Astrocyte (in vitro differentiated cells and primary cell): ENCODE data around the gene PPFIA3. TPM values are rescaled to one million over a fixed set of nuclear protein-coding genes. Genes with fewer than 3 reads are reported as not detected.

ENCODE experiments used
- DNase-seq: peaks from one replicate; pipeline ENCODE4 v3.0.0-alpha.2; 2010; ENCODE audit warnings: low read depth
- FAIRE-seq: peaks from 2 replicates; lab custom pipeline; 2011; peaks lifted over from hg19 to GRCh38; lab: Jason Lieb, UNC
- H2AFZ ChIP-seq: 2 replicates; pipeline ENCODE4 v1.6.0; 2012; ENCODE audit warnings: low read depth, low read length, inconsistent platforms
- H3K27ac ChIP-seq: 2 replicates; pipeline ENCODE4 v1.5.1; 2011; ENCODE audit warnings: low read depth, low read length, inconsistent platforms
- H3K27me3 ChIP-seq: 2 replicates; pipeline ENCODE4 v1.6.0; 2011; ENCODE audit warnings: low read length, inconsistent platforms; ENCODE audit not compliant: insufficient read depth
- H3K36me3 ChIP-seq: 2 replicates; pipeline ENCODE4 v1.5.1; 2011; ENCODE audit warnings: low read length, inconsistent platforms; ENCODE audit not compliant: insufficient read depth
- H3K4me1 ChIP-seq: 2 replicates; pipeline ENCODE4 v1.5.1; 2011; ENCODE audit warnings: low read length, inconsistent platforms; ENCODE audit not compliant: insufficient read depth
- H3K4me2 ChIP-seq: 2 replicates; pipeline ENCODE4 v1.6.0; 2012; ENCODE audit warnings: low read length, inconsistent platforms
- H3K4me3 ChIP-seq: 2 replicates; pipeline ENCODE4 v1.5.1; 2011; ENCODE audit warnings: low read depth, mild to moderate bottlenecking, low read length, inconsistent platforms; ENCODE audit not compliant: insufficient read depth
- H3K79me2 ChIP-seq: 2 replicates; pipeline ENCODE4 v1.6.0; 2012; ENCODE audit warnings: mild to moderate bottlenecking, low read length, inconsistent platforms; ENCODE audit not compliant: insufficient read depth
- H3K9ac ChIP-seq: 2 replicates; pipeline ENCODE4 v1.6.0; 2012; ENCODE audit warnings: mild to moderate bottlenecking, low read length, inconsistent platforms
- H3K9me3 ChIP-seq: 2 replicates; pipeline ENCODE4 v1.5.1; 2012; ENCODE audit warnings: low read depth, mild to moderate bottlenecking, low read length, inconsistent platforms; ENCODE audit not compliant: insufficient read depth
- H4K20me1 ChIP-seq: 2 replicates; pipeline ENCODE4 v1.6.0; 2012; ENCODE audit warnings: low read length, inconsistent platforms; ENCODE audit not compliant: insufficient read depth
- H3K27ac Mint-ChIP-seq: one replicate; pipeline ENCODE4 v1.8.0; 2021; ENCODE audit warnings: mild to moderate bottlenecking, mixed read lengths; ENCODE audit not compliant: unreplicated experiment
- H3K27me3 Mint-ChIP-seq: one replicate; pipeline ENCODE4 v1.8.0; 2021; ENCODE audit warnings: low read depth, mixed read lengths; ENCODE audit not compliant: unreplicated experiment
- H3K36me3 Mint-ChIP-seq: one replicate; pipeline ENCODE4 v1.8.0; 2021; ENCODE audit warnings: low read depth, mixed read lengths; ENCODE audit not compliant: unreplicated experiment
- H3K4me1 Mint-ChIP-seq: one replicate; pipeline ENCODE4 v1.8.0; 2021; ENCODE audit warnings: low read depth, mixed read lengths; ENCODE audit not compliant: unreplicated experiment
- H3K4me3 Mint-ChIP-seq: one replicate; pipeline ENCODE4 v1.8.0; 2021; ENCODE audit warnings: mild to moderate bottlenecking, moderate library complexity, mixed read lengths; ENCODE audit not compliant: unreplicated experiment
- H3K9me3 Mint-ChIP-seq: one replicate; pipeline ENCODE4 v1.8.0; 2021; ENCODE audit warnings: mild to moderate bottlenecking, mixed read lengths; ENCODE audit not compliant: unreplicated experiment
- CTCF ChIP-seq: IDR thresholded peaks from 2 replicates; pipeline ENCODE4 v1.5.1; 2011; ENCODE audit warnings: low read depth, mild to moderate bottlenecking, inconsistent platforms, low read length, moderate library complexity; ENCODE audit not compliant: insufficient read depth
- EZH2 ChIP-seq: IDR thresholded peaks from 2 replicates; pipeline ENCODE4 v1.6.1; 2012; ENCODE audit warnings: mild to moderate bottlenecking, low read length, inconsistent platforms; ENCODE audit not compliant: insufficient read depth
- total RNA-seq: library from RNA; stranded (reverse); gene quantifications from 2 replicates; pipeline ENCODE4 v1.2.1, GENCODE V29; 2021

PPFIA3 gene
- total RNA-seq, 1 donor from 2014 or later = 9.2 TPM

DNA sequence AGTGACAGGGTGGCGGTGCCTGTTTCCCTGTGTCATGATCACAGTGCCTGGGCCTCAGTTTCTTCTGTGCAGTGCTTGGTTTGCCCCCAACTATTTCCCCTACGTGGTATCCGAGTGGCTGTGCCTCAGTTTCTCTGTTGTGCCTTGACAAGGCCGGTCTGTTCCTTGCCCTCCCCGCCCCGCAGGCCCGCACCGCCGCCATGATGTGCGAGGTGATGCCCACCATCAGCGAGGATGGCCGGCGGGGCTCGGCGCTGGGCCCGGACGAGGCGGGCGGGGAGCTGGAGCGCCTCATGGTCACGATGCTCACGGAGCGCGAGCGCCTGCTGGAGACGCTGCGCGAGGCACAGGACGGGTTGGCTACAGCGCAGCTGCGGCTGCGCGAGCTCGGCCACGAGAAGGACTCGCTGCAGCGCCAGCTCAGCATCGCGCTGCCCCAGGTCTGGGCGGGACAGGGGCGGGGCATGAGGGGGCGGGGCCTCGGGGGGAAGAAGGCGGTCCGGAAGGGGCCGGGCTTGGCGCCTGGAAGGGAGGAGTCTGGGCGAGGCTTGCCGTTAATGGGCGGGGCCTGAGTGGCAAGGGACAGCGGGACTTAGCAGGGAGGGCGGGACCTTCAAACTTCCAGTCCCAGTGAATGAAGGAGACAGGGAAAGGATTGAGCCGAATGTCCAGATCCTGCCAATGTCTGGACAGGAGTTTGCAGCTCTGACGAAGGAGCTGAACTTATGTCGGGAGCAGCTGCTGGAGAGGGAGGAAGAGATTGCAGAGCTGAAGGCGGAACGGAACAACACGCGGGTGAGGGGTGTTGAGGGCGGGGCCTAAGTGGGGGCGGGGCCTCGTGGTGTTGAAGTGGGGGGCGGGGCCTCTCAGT lies 8.6 kb downstream of the PPFIA3 start:
- no peak for TF ChIP-seq CTCF
- no peak for TF ChIP-seq EZH2
- Histone ChIP-seq H3K9me3 (no peaks in the 10 kb centered on the region), H3K27me3 (peaks cover 3% of the 10 kb centered on the region), H2AFZ (peak overlapping the region; percentile 95), H3K36me3 (no peaks in the 10 kb centered on the region), H4K20me1 (no peaks in the 10 kb centered on the region), H3K4me1 (peaks cover 4% of the 10 kb centered on the region), H3K79me2 (no peaks in the 10 kb centered on the region), H3K27ac (peak overlapping the region; percentile 19), H3K4me3 (peak overlapping the region; percentile 47), H3K4me2 (peak overlapping the region; percentile 85), H3K9ac (peak overlapping the region; percentile 48)
- Mint-ChIP-seq H3K27ac (no peak overlapping the region), H3K27me3 (peaks cover 9% of the 10 kb centered on the region), H3K36me3 (peaks cover 15% of the 10 kb centered on the region), H3K9me3 (peaks cover 3% of the 10 kb centered on the region), H3K4me3 (peak overlapping the region; percentile 77), H3K4me1 (peaks cover 5% of the 10 kb centered on the region)
- DNase-seq (peak; percentile 86), FAIRE-seq (peak; percentile 65)

DNA sequence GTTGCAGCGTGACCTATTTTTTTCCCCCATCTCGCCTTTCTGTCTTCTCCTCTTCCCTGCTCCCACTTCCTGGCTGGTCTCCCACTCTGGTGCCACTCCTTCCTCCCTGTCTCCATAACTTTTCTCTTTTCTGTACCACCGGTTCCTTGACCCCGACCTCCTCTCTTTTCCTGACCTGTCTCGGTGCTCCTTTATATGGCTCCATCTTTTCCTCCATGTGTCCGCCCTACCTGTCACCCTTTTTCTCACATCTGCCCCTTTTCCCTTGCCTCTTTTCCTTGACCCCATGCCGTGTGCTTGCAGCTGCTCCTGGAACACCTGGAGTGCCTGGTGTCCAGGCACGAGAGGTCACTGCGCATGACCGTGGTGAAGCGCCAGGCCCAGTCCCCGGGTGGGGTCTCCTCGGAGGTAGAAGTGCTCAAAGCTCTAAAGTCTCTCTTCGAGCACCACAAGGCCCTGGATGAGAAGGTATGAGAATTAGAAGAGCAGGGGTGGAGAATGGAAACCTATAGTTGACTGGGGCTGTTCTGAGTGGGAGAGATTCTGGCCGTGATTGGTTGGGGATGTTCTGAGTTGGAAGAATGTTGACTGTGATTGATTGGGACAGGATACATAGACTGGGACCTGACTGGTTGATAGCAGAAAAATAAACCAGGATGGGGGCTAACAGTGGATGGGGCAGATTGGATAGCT lies 9.3 kb downstream of the PPFIA3 start:
- DNase-seq (no peak), FAIRE-seq (no peak)
- H3K4me2 ChIP-seq = peak overlapping the region; percentile 85
- no peaks in the 10 kb centered on the region for H3K9me3 ChIP-seq
- no peak overlapping the region for H2AFZ ChIP-seq
- no peaks in the 10 kb centered on the region for H3K79me2 ChIP-seq
- TF ChIP-seq EZH2 (no peak), CTCF (no peak)
- H3K4me3 ChIP-seq = no peak overlapping the region
- Mint-ChIP-seq H3K27me3 (peaks cover 5% of the 10 kb centered on the region), H3K4me3 (peak overlapping the region; percentile 77), H3K36me3 (peaks cover 17% of the 10 kb centered on the region), H3K9me3 (peaks cover 3% of the 10 kb centered on the region), H3K4me1 (peaks cover 5% of the 10 kb centered on the region), H3K27ac (no peak overlapping the region)
- no peak overlapping the region for H3K9ac ChIP-seq
- H3K27me3 ChIP-seq = peaks cover 2% of the 10 kb centered on the region
- no peaks in the 10 kb centered on the region for H4K20me1 ChIP-seq
- peaks cover 4% of the 10 kb centered on the region for H3K4me1 ChIP-seq
- H3K27ac ChIP-seq = no peak overlapping the region
- H3K36me3 ChIP-seq = no peaks in the 10 kb centered on the region
